Amygdala (tissue), 56 donors: Measurements from ENCODE around the gene ZNF862.

ENCODE experiments used
- DNase-seq, 56 donors: peaks; one replicate each; lab custom pipeline; 2025; lab: John Stamatoyannopoulos, UW

The ZNF862 gene

GRCh38 chr7:149838224-149838991, at the start of gene ZNF862:
ZNF862 (plus strand) TSS chr7:149838375; CDS start chr7:149838612, 237 bp downstream.
- peak; percentile 63 to 99 (median 97) for DNase-seq

GRCh38 chr7:149789101-149789500, 49.1 kb upstream of the ZNF862 start:
- no peak for DNase-seq

GRCh38 chr7:149790146-149790548, 48.0 kb upstream of the ZNF862 start:
- DNase-seq = peak in 4 of 56 donors; percentile 17 to 47 (median 25)

- no peak for DNase-seq
Measured at GRCh38 chr7:149790754-149791360, 47.3 kb upstream of the ZNF862 start.

GRCh38 chr7:149791411-149792219, 46.6 kb upstream of the ZNF862 start:
- DNase-seq = no peak

GRCh38 chr7:149792220-149792595, 46.0 kb upstream of the ZNF862 start:
- no peak for DNase-seq

GRCh38 chr7:149793261-149793660, 44.9 kb upstream of the ZNF862 start:
- DNase-seq = no peak

GRCh38 chr7:149794661-149795060, 43.5 kb upstream of the ZNF862 start:
- no peak for DNase-seq

- no peak for DNase-seq
Measured at GRCh38 chr7:149795126-149795525, 43.0 kb upstream of the ZNF862 start.

- DNase-seq = no peak
Measured at GRCh38 chr7:149796287-149796860, 41.8 kb upstream of the ZNF862 start.

- no peak for DNase-seq
Measured at GRCh38 chr7:149797771-149798170, 40.4 kb upstream of the ZNF862 start.

- DNase-seq = peak in 1 of 56 donors; percentile 10
Measured at GRCh38 chr7:149799397-149800168, 38.6 kb upstream of the ZNF862 start.

- DNase-seq = no peak
Measured at GRCh38 chr7:149800169-149800555, 38.0 kb upstream of the ZNF862 start.

GRCh38 chr7:149801002-149801566, 37.1 kb upstream of the ZNF862 start:
- no peak for DNase-seq

- DNase-seq = no peak
Measured at GRCh38 chr7:149801816-149802215, 36.4 kb upstream of the ZNF862 start.

GRCh38 chr7:149802966-149803365, 35.2 kb upstream of the ZNF862 start:
- no peak for DNase-seq

- no peak for DNase-seq
Measured at GRCh38 chr7:149803551-149804074, 34.6 kb upstream of the ZNF862 start.

- no peak for DNase-seq
Measured at GRCh38 chr7:149804106-149804505, 34.1 kb upstream of the ZNF862 start.

- DNase-seq = no peak
Measured at GRCh38 chr7:149806726-149807125, 31.4 kb upstream of the ZNF862 start.

- DNase-seq = no peak
Measured at GRCh38 chr7:149808311-149808710, 29.9 kb upstream of the ZNF862 start.
